HT1080 (cell line): ENCODE measurements around the gene GLYATL1. TPM values are rescaled to one million over a fixed set of nuclear protein-coding genes. Genes with fewer than 3 reads are reported as not detected.

Experiments used
- DNase-seq: peaks from one replicate; pipeline ENCODE4 v3.0.0-alpha.2; 2015; ENCODE audit warnings: low read depth
- polyA plus RNA-seq, 2 experiments: library from polyadenylated mRNA; depleted of rRNA; stranded (reverse); fragments of >200 nt; gene quantifications; 2 replicates each; pipeline ENCODE4 v1.2.3, GENCODE V29; 2015
- total RNA-seq: library from RNA; depleted of rRNA; stranded (reverse); fragments of >200 nt; shearing (Covaris generic); gene quantifications from 2 replicates; pipeline ENCODE4 v1.2.3, GENCODE V29; 2014; rRNA removed

Gene GLYATL1
- 1.0 and 2.6 TPM in 2 replicates for total RNA-seq
- polyA plus RNA-seq (2015; cell fraction: cytosol; rRNA removed): 0.37 and 0.70 TPM in 2 replicates
- 0.17 and 0.56 TPM in 2 replicates for polyA plus RNA-seq (2015; cell fraction: nucleus; rRNA removed)

DNA sequence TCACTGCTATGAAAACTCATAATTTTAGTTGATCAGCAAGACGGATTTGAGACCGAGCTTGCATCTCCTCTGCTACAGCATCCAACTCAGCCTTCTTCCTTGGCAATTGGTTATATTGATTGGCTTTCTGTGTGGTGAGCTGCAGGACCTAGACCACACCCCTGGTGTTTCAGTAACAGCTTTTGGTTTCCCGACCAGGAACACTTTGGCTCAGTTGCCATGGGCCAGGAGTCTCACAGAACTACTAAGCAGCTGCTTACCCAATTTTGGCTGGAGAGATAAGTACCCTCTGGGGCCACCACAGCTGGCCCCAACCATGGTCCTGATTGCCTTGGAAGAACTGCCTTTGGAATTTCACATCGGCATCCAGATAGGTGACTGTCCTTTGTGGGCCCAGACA, at the start of gene GLYATL1:
GLYATL1 (plus strand) TSS at position 212 of the 400 bp plus-strand sequence. CDS start 7,600 bp downstream, outside the sequence.
- no peak for DNase-seq

DNA sequence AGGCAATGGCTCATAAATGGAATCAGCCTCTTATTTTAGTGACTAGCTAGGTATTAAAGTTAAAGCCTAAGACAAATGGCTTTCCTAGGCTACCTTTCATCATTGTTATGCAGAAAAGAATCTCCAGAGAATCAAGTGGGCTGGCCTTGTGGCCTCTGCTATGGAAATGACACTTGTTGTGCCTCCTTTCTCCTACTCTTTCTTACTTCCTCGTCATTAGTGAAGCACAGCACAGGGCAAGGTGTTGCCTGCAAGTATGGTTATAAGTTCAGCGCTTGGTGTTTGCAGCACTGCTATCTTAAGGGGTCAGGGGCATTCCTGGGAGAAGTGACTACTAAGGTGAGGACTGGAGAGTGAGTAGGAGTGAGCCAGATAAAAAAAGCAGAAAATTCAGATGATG, 45.4 kb upstream of the GLYATL1 start:
- DNase-seq: no peak

- no peak for DNase-seq
Observed at GRCh38 chr11:58898106-58898505, 41.2 kb upstream of the GLYATL1 start.

DNA sequence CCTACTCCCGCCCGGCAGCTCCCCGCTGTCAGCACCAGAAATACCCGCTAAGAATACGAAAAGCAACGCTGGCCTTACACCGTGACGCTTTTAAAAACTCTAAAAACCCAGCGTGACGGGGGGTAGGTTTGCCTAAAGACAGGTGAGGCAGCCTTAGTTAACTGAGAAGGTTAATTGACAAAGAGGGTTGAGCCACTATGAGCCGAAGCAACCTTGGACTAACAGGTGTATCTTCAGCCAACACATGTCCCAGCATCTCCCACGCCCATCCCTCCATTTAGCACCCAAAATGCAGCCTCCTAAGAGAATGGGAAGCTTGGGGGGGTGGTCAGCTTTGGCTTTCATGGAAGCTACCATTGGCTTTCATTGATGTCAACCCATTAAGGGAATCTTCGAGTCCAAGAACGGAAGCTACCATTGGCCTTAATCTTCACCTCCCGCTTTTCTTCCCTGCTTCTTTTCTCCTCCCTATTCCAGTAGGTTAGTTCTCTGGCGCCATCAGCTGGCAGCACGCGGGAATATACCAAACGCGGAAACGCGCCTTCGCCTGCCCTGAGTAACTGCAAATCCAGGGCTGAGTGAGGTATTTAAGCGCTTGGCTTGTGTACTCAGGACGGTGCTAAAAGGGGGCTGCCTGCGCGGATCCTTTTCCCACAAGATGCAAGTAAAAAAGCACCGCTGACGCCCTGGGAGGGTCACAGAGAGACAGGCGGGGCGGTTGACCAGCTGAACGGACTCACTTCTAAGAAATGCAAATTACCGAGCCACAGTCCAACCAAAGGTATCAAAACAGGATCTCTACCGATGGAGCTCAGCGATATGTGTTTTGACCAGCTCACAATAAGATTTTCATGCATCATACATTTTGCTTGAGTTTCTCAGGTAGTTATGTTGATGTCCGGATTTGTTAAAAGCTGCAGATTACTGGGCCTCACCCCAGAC, 38.5 kb upstream of the GLYATL1 start:
- DNase-seq: peak; percentile 54

GRCh38 chr11:58902881-58903280, 36.4 kb upstream of the GLYATL1 start:
- no peak for DNase-seq

DNA sequence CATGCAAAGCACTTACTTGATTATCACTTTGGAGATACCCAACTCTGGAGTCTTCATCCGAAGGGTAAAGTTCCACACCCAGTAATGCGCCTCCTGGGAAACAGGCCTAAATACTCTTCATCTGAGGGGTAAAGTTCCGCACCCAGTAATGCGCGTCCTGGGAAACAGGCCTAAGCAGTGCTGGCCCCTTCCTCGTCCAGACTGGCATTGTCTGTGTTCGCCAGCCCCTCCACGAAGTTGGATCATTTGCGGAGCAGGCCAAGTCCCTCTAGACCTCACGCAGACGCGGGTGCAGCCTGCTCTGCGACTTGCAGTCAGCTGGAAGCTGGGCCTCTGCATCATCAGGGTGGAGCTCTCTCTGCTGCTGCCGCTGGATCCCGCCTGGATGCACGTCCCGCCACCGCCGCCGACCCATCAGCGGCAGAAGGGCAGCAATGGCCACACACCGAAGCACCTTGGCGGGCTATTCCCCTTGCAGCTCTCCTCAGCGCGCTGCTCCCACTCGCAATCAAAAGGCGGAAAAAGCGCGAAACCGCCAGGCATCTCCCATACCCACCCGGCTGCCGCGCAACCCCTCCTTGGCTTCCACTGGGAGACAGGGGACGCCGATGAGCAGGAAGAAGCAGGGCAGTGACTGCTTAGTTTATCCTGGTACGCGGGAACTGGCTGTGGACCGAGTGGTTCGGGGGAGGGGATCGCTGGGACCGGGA, 34.1 kb upstream of the GLYATL1 start:
- DNase-seq: peak; percentile 67

DNA sequence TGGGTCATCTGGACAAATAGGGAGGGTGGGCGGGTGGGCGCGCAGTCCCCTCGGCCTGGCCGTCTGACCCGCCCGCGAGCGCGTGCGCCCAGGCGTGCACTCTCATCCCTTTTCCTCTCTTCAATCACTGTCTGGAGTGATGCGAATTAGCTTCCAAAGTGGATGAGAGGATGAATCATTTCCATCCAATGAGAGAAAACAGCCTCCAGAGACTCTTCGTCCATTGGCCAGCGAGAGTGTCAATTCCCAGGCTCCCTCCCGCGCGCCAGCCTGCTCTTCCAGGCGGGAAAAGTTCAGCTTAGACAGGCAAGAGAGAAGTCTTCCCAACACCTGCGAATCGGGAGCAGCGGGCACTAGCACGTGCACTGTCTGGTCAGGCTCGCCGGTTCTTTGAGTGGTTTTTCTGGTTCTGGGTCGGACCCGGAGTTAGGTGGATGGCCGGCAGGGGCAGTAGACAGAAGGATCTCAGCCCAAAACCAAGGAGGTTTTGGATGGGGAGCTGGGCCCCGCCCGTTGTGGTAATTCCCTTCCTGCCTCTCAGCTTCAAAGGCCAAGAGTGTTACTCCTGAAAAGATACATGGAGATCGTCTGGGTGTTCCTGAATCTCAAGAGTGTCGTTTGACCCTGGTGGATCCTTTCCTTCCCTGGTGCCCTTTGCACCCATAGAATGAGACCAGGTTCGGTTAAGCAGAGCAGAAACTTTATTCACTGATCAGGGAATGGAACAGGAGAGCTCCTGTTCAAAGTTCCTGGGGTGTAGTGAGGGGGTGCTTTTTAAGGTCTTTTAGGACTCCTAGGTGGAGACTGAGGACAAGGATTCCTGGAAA, 33.4 kb upstream of the GLYATL1 start:
- DNase-seq: peak; percentile 93

DNA sequence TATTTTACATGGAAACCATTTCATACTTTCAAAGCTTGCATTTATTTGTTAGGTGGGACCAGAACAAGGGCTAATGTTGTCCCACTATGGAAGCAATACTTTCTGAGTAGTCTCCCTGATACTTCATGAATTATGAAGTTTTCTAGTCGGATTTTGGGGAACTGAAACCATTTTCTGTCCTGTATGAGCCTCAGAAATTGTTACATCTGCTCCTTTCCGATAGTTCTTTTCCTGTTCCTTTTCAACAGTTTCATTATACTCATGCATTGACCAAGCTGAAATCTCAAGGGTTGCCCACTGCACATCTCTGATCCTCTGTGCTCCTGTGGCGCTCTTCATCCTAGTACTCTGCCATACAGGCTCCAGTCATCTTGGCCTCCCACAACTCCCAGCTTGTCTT, 31.5 kb upstream of the GLYATL1 start:
- DNase-seq: no peak

GRCh38 chr11:58912124-58912523, 27.2 kb upstream of the GLYATL1 start:
- DNase-seq: peak; percentile 77

DNA sequence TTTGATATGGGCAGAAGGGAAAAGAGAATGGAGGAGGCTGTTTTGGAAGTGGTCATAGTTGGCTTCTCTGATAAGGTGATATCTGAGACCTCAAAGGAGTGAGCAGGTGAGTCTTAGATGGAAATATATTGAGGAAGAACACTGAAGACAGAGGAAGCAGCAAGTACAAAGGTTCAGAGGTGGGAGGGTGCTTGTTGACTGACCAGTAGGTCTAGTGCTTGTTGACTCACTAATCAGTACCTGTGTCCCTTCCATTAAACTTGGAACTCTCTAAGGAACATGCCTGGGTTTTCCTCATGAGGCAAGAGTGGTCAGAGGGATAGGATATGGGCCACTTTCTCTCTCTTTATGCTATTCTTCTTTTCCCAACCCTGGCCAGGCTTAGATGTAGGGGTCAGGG, 25.6 kb upstream of the GLYATL1 start:
- no peak for DNase-seq

GRCh38 chr11:58914821-58915543, 24.3 kb upstream of the GLYATL1 start:
- DNase-seq: peak; percentile 78

- no peak for DNase-seq
Observed at GRCh38 chr11:58916637-58917036, 22.7 kb upstream of the GLYATL1 start.

DNA sequence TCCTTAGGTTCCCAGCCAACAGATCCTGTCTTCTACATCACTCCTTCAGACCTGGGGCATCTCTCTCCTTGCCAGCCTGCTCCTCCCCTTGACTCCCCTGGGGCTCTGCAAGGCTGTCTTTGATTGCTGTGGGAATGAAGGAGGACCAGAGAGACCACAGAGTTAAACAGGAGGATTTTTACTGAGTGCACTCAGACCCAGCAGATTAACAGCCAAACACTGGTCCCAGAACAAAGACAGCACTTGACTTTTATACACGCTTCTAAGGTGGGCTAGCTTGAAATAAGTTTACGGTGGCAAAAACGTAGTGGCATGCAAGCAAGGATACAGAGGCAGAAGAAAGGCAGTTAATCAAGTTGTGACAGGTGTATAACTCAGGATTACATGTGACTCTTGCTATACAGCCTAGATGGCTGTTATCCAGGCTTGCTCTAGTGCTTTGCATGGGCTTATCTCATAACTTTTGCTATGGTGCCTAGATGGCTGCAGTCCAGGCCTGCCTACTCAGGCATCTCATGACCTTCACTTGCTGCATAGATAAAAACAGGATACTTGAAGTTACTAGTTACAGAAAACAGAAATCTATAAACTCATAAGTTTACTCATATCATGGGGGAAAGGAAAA, 22.0 kb upstream of the GLYATL1 start:
- DNase-seq: peak; percentile 51

GRCh38 chr11:58919561-58919960, 19.7 kb upstream of the GLYATL1 start:
- no peak for DNase-seq

GRCh38 chr11:58919980-58920379, 19.3 kb upstream of the GLYATL1 start:
- no peak for DNase-seq

- DNase-seq: no peak
Observed at GRCh38 chr11:58921778-58922390, 17.4 kb upstream of the GLYATL1 start.

DNA sequence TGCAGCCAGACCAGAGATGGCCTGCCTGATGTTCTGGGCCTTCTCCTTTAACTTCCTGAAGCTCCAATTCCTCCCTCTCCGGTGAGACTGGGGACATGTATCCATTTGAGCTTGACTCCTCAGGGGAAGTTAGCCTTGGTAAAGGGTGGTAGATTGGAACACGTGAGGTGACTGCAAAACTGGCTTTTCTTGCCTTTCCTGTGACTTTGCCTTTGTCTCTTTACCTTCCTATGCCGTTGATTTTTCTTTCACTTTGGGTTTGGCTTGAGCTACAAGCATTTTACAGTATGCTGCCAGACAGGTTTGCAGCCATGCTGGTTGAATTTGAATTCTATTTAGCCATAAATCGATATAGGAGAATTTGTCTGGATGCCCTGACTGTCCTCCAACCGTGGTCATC, 16.8 kb upstream of the GLYATL1 start:
- no peak for DNase-seq

- peak; percentile 85 for DNase-seq
Observed at GRCh38 chr11:58923300-58923788, 15.9 kb upstream of the GLYATL1 start.

DNA sequence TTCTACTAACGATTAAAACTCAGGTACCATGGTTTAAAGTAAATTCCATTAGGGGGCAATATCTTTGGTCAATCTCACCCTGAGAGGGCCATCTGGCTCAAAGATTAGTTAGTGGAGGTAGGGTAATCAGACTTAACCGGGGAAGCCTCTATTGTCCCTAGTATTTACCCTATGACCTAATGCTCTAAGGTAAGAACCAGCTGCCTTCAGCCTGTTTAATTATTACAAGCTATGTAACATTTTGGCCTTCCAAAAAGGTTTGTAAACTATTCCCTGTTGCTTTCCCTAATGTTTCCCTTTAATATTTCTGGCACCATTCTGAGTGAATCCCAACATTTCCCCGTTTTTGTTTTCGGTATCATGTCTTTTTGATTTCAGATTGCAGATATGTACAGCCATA, 15.1 kb upstream of the GLYATL1 start:
- no peak for DNase-seq

- no peak for DNase-seq
Observed at GRCh38 chr11:58926251-58926650, 13.0 kb upstream of the GLYATL1 start.
